Smooth muscle cell (in vitro differentiated cells): ENCODE data around the gene CCDC158. TPM values are rescaled to one million over a fixed set of nuclear protein-coding genes. Genes with fewer than 3 reads are reported as not detected.

Experiments used
- DNase-seq: peaks from one replicate; lab custom pipeline; 2025; ENCODE audit not compliant: unreplicated experiment; lab: John Stamatoyannopoulos, UW
- H2AFZ ChIP-seq: fragments of 200-600 bp; sonication (generic); 2 replicates; pipeline ENCODE4 v1.6.0; 2016; ENCODE audit warnings: antibody characterized with exemption, low read depth, mild to moderate bottlenecking
- H3F3A ChIP-seq: fragments of 200-600 bp; sonication (generic); 2 replicates; pipeline ENCODE4 v1.6.0; 2017; ENCODE audit warnings: antibody characterized with exemption, low read depth
- H3K27ac ChIP-seq: fragments of 200-600 bp; sonication (generic); 2 replicates; pipeline ENCODE4 v1.5.1; 2016; ENCODE audit warnings: low read depth, mild to moderate bottlenecking
- H3K27me3 ChIP-seq: fragments of 200-600 bp; sonication (generic); 2 replicates; pipeline ENCODE4 v1.6.1; 2016; ENCODE audit warnings: low read depth, mild to moderate bottlenecking
- H3K36me3 ChIP-seq: fragments of 200-600 bp; sonication (generic); 2 replicates; pipeline ENCODE4 v1.5.1; 2016; ENCODE audit warnings: low read depth
- H3K4me1 ChIP-seq: fragments of 200-600 bp; sonication (generic); 2 replicates; pipeline ENCODE4 v1.5.1; 2016; ENCODE audit warnings: low read depth
- H3K4me2 ChIP-seq: fragments of 200-600 bp; sonication (generic); 2 replicates; pipeline ENCODE4 v1.6.0; 2016; ENCODE audit warnings: mild to moderate bottlenecking
- H3K4me3 ChIP-seq: fragments of 200-600 bp; sonication (generic); 2 replicates; pipeline ENCODE4 v1.5.1; 2016; ENCODE audit warnings: mild to moderate bottlenecking
- H3K79me2 ChIP-seq: fragments of 200-600 bp; sonication (generic); 2 replicates; pipeline ENCODE4 v1.6.0; 2016; ENCODE audit warnings: low read depth, mild to moderate bottlenecking
- H3K9ac ChIP-seq: fragments of 200-600 bp; sonication (generic); 2 replicates; pipeline ENCODE4 v1.6.0; 2016; ENCODE audit warnings: low read depth
- H3K9me3 ChIP-seq: fragments of 200-600 bp; sonication (generic); replicated peaks from 2 replicates; pipeline ENCODE4 v1.5.1; 2016; ENCODE audit warnings: low read depth
- H4K20me1 ChIP-seq: fragments of 200-600 bp; sonication (generic); 2 replicates; pipeline ENCODE4 v1.6.0; 2016; ENCODE audit warnings: low read depth
- WGBS: methylation state at CpG from one replicate; pipeline ENCODE4 v1.1.7; 2016; ENCODE audit warnings: low lambda C conversion rate; 5-methylcytosine and 5-hydroxymethylcytosine counted together
- polyA plus RNA-seq: library from polyadenylated mRNA; unstranded; fragments of >200 nt; fragmentation: Nextera tagmentation; extraction: Ambion mirVana; gene quantifications from 2 replicates; pipeline ENCODE4 v1.2.1, GENCODE V29; 2016
- total RNA-seq: library from RNA; depleted of rRNA; stranded (reverse); fragments of >200 nt; gene quantifications from 2 replicates; pipeline ENCODE4 v1.2.3, GENCODE V29; 2014
- TF ChIP-seq, protein P1 (sequence below): fragments of 200-600 bp; sonication (generic); IDR thresholded peaks from 2 replicates; pipeline ENCODE4 v1.5.1; 2017; ENCODE audit warnings: borderline replicate concordance, mild to moderate bottlenecking, antibody characterized with exemption; ENCODE audit not compliant: insufficient read depth, poor library complexity, severe bottlenecking

CCDC158 gene
- total and polyA plus RNA-seq, 2 experiments from 2014 or later = not detected

DNA sequence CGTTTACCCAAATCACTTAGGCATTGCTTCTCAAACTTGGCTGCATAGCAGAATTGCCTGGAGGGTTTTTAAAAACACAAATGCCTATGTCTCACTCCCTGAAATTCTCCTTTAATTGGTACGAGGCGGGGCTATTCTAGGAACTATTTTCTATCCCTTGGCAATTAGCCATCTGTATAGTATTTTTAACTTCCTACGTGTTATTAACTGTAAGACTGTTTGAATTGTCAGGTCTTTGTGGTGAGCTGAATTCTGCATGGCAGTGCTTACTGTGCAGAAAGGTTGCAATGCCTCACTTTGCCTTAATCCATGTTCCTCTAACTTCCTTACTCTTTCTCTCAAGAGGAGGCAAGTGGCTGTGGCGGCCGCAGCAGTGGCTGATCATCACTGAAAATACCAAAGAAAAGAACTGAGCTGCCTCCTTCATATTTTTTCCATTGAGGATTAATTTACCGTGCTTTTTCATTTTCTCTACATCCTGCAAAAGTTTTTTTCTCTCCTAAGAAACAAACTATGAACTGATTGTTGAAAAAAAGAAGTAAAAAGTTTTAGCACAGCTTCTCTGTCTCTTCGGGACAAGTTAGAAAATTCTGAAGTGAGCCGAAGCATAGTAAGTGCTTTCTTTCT is 14.1 kb upstream of the CCDC158 start, which contains the start of gene SHROOM3:
SHROOM3 (plus strand) TSS at position 329 of the 627 bp plus-strand sequence. CDS start 824 bp downstream, outside the sequence.
- TF ChIP-seq, protein P1, sequence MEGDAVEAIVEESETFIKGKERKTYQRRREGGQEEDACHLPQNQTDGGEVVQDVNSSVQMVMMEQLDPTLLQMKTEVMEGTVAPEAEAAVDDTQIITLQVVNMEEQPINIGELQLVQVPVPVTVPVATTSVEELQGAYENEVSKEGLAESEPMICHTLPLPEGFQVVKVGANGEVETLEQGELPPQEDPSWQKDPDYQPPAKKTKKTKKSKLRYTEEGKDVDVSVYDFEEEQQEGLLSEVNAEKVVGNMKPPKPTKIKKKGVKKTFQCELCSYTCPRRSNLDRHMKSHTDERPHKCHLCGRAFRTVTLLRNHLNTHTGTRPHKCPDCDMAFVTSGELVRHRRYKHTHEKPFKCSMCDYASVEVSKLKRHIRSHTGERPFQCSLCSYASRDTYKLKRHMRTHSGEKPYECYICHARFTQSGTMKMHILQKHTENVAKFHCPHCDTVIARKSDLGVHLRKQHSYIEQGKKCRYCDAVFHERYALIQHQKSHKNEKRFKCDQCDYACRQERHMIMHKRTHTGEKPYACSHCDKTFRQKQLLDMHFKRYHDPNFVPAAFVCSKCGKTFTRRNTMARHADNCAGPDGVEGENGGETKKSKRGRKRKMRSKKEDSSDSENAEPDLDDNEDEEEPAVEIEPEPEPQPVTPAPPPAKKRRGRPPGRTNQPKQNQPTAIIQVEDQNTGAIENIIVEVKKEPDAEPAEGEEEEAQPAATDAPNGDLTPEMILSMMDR = no peak
- Histone ChIP-seq H3K4me2 (peak within 1 kb of the TSS; percentile 92), H3K79me2 (no peaks in the 10 kb centered on the region), H3K27me3 (no peaks in the 10 kb centered on the region), H3K9ac (peak within 1 kb of the TSS; percentile 31), H2AFZ (peak within 1 kb of the TSS; percentile 99), H3K9me3 (no peaks in the 10 kb centered on the region), H4K20me1 (no peaks in the 10 kb centered on the region), H3F3A (no peaks in the 10 kb centered on the region), H3K4me1 (peaks cover 26% of the 10 kb centered on the region), H3K36me3 (no peaks in the 10 kb centered on the region), H3K27ac (peak within 1 kb of the TSS; percentile 58), H3K4me3 (peak within 1 kb of the TSS; percentile 54)
- 16% methylated on average over 9 of the region's 9 CpGs for WGBS
- DNase-seq = no peak

DNA sequence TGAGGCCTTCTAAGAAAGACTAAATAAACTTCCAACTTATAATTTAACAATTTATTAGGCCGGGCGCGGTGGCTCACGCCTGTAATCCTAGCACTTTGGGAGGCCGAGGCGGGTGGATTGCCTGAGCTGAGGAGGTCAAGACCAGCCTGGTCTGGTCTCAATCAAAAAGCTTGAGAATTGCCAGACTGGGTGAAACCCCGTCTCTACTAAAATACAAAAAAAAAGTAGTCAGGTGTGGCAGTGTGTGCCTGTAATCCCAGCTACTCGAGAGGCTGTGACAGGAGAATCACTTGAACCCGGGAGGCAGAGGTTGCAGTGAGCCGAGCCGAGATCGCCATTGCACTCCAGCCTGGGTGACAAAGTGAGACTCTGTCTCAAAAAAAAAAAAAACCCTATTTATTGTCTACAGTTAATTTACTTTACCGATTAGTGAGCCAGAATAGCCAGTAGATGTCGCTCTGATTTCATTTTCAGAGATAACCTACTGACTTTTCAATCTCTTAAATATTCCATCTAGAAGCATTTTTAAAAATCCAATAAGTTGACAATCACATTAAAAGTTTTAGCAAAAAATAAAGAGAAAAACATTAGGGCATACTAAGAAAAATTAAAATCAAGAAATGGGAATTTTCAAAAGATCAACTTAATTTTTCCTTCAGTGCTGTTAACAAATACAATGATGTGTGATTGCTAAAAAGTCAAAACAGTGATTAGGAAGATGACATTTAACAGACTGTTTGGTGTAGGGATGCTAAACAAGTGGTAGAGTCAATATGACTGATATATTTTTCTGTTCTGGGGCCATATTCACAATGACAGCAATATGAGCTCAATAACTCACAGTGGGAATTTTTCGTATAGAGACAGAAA is 9.8 kb upstream of the CCDC158 start:
- DNase-seq = no peak
- peaks cover 26% of the 10 kb centered on the region for H3K4me1 ChIP-seq
- peak overlapping the region; percentile 71 for H3K4me2 ChIP-seq
- no peak overlapping the region for H3K27ac ChIP-seq
- no peaks in the 10 kb centered on the region for H3K27me3 ChIP-seq
- no peak overlapping the region for H3K4me3 ChIP-seq
- no peaks in the 10 kb centered on the region for H4K20me1 ChIP-seq
- no peak overlapping the region for H3K9ac ChIP-seq
- no peaks in the 10 kb centered on the region for H3K9me3 ChIP-seq
- TF ChIP-seq, protein P1 = peak; percentile 74
- no peaks in the 10 kb centered on the region for H3K36me3 ChIP-seq
- no peaks in the 10 kb centered on the region for H3K79me2 ChIP-seq
- H3F3A ChIP-seq = no peaks in the 10 kb centered on the region
- H2AFZ ChIP-seq = peak overlapping the region; percentile 68
- WGBS = 39% methylated on average over 15 of the region's 15 CpGs

DNA sequence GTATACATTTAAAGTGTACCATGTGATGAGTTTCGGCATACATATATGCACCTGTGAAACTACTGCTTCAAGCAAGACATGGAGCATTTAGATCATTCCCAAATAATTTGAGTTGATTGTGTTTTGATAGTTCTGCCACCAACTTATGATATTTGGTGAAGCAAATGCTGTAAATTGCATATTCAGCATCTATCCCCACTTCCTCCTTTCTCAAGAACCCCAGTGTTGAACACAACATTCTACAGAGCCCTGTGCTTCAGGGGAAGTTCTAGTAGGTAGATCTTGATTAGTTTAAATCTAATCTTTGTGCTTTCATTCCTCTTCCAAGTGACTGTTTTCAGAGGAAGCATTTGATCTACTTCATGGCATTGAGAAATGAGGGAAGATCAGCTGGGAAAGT is 8.7 kb upstream of the CCDC158 start:
- Histone ChIP-seq H3K9me3 (no peaks in the 10 kb centered on the region), H3K9ac (no peak overlapping the region), H3K79me2 (no peaks in the 10 kb centered on the region), H3K4me3 (no peak overlapping the region), H3F3A (no peaks in the 10 kb centered on the region), H2AFZ (peak overlapping the region; percentile 32), H3K4me2 (no peak overlapping the region), H3K36me3 (no peaks in the 10 kb centered on the region), H3K4me1 (peaks cover 21% of the 10 kb centered on the region), H3K27me3 (no peaks in the 10 kb centered on the region), H3K27ac (no peak overlapping the region), H4K20me1 (no peaks in the 10 kb centered on the region)
- TF ChIP-seq, protein P1 = no peak
- no peak for DNase-seq
- 97% methylated on average over 1 of the region's 1 CpG for WGBS
